Lung (tissue), 12 donors: Measurements from ENCODE around the gene CYB5A. TPM values are rescaled to one million over a fixed set of nuclear protein-coding genes. Genes with fewer than 3 reads are reported as not detected.
A peak's percentile ranks its signal among the peaks of the same experiment; 100 is the strongest.

ENCODE experiments used
- ATAC-seq: fragments of 200-7000 bp; cut with Tn5 transposase; one replicate; pipeline ENCODE4 v1.9.1; 2020; ENCODE audit warnings: moderate number of reproducible peaks; ENCODE audit not compliant: insufficient read depth, low FRiP score
- DNase-seq, 3 donors: peaks; one replicate each; pipeline ENCODE4 v3.0.0-alpha.2; 2013 to 2017
- H3K27ac ChIP-seq, 2 donors: one replicate each; pipeline ENCODE4 v1.5.1; 2013; ENCODE audit warnings: mild to moderate bottlenecking in 2 of 2, moderate library complexity in 2 of 2, control low read depth in 1 of 2, inconsistent platforms in 1 of 2, low read depth in 1 of 2, low read length in 1 of 2
- H3K27me3 ChIP-seq, 3 donors: one replicate each; pipeline ENCODE4 v1.5.1; 2013; ENCODE audit warnings: low read length in 2 of 3; ENCODE audit not compliant: control insufficient read depth in 3 of 3, insufficient read depth in 3 of 3
- H3K36me3 ChIP-seq, 4 donors: one replicate each; pipeline ENCODE4 v1.5.1; 2013; ENCODE audit warnings: low read length in 4 of 4, mild to moderate bottlenecking in 1 of 4, moderate library complexity in 1 of 4; ENCODE audit not compliant: control insufficient read depth in 4 of 4, insufficient read depth in 4 of 4
- H3K4me1 ChIP-seq, 5 donors: one replicate each; pipeline ENCODE4 v1.5.1; 2013; ENCODE audit warnings: low read length in 5 of 5, mild to moderate bottlenecking in 2 of 5, moderate library complexity in 1 of 5; ENCODE audit not compliant: control insufficient read depth in 5 of 5, insufficient read depth in 5 of 5
- H3K4me3 ChIP-seq: one replicate; pipeline ENCODE4 v1.5.1; 2013; ENCODE audit warnings: mild to moderate bottlenecking, control low read depth, moderate library complexity
- H3K9ac ChIP-seq, 2 donors: one replicate each; pipeline ENCODE4 v1.5.1; 2013; ENCODE audit warnings: low read length in 2 of 2, control low read depth in 1 of 2; ENCODE audit not compliant: insufficient read depth in 1 of 2
- H3K9me3 ChIP-seq, 4 donors: one replicate each; pipeline ENCODE4 v1.5.1; 2013; ENCODE audit warnings: low read length in 3 of 4, mild to moderate bottlenecking in 1 of 4, moderate library complexity in 1 of 4; ENCODE audit not compliant: control insufficient read depth in 4 of 4, insufficient read depth in 3 of 4
- CTCF ChIP-seq: IDR thresholded peaks from 2 replicates; pipeline ENCODE4 v1.5.1; 2012; ENCODE audit warnings: mild to moderate bottlenecking; ENCODE audit errors: control extremely low read depth, extremely low read depth
- WGBS, 2 donors: extraction: QIAGEN DNeasy Blood & Tissue Kit; methylation state at CpG; one replicate each; pipeline ENCODE4 v1.1.7; 2013; 5-methylcytosine and 5-hydroxymethylcytosine counted together
- polyA plus RNA-seq, 2 donors: library from polyadenylated mRNA; stranded (reverse); fragments of 200-250 nt; gene quantifications; one replicate each; pipeline ENCODE4 v1.2.1, GENCODE V29; 2013
- total RNA-seq, 2 donors: library from RNA; depleted of rRNA in 1 of 2; stranded (reverse); fragments of >200 nt in 1 of 2; gene quantifications; one replicate each; pipeline ENCODE4 v1.2.1, GENCODE V29; 2014 to 2021
- donor health status: control.
- donor health status: control.
- donor health status: Bipolar disorder and iron deficiency.
- donor health status: healthy.
- donor health status: DM: yes; HTN: yes; CAD: no.

Gene CYB5A
- total and polyA plus RNA-seq, 4 donors = 408 to 853 (median 522) TPM

GRCh38 chr18:74248595-74248994 lies 43.2 kb downstream of the CYB5A start:
- Histone ChIP-seq H3K27me3 (no peaks in the 10 kb centered on the region), H3K27ac (no peak overlapping the region), H3K36me3 (peaks cover 0 to 10% (median 7%) of the 10 kb centered on the region in 4 donors), H3K4me3 (no peak overlapping the region), H3K9me3 (no peaks in the 10 kb centered on the region), H3K4me1 (peaks cover 0 to 19% (median 13%) of the 10 kb centered on the region in 5 donors), H3K9ac (no peak overlapping the region)
- WGBS, 2 donors = 55 to 65% methylated on average over 4 of the region's 4 CpGs
- ATAC-seq (peak; percentile 56), DNase-seq (peak in 2 of 3 donors; percentile 25 to 56)
- no peak for TF ChIP-seq CTCF

GRCh38 chr18:74248189-74248588 lies 43.6 kb downstream of the CYB5A start:
- no peak overlapping the region for H3K4me3 ChIP-seq
- H3K27ac ChIP-seq = no peak overlapping the region
- WGBS, 2 donors = 85 to 94% methylated on average over 6 of the region's 6 CpGs
- ATAC-seq (no peak), DNase-seq (no peak)
- H3K36me3 ChIP-seq = peaks cover 0 to 10% (median 5%) of the 10 kb centered on the region in 4 donors
- no peaks in the 10 kb centered on the region for H3K9me3 ChIP-seq
- H3K27me3 ChIP-seq = no peaks in the 10 kb centered on the region
- no peak overlapping the region for H3K9ac ChIP-seq
- H3K4me1 ChIP-seq = peaks cover 0 to 19% (median 13%) of the 10 kb centered on the region in 5 donors
- no peak for TF ChIP-seq CTCF

GRCh38 chr18:74244554-74244953 lies 47.2 kb downstream of the CYB5A start:
- Histone ChIP-seq H3K4me1 (peaks cover 0 to 7% (median 0%) of the 10 kb centered on the region in 5 donors), H3K9me3 (no peaks in the 10 kb centered on the region), H3K27me3 (no peaks in the 10 kb centered on the region), H3K9ac (no peak overlapping the region), H3K4me3 (no peak overlapping the region), H3K27ac (no peak overlapping the region), H3K36me3 (no peaks in the 10 kb centered on the region)
- WGBS, 2 donors = 89 to 92% methylated on average over 2 of the region's 2 CpGs
- TF ChIP-seq CTCF = no peak
- no peak for DNase-seq
- ATAC-seq = no peak

- Histone ChIP-seq H3K4me3 (no peak overlapping the region), H3K27ac (no peak overlapping the region), H3K9me3 (no peaks in the 10 kb centered on the region), H3K4me1 (peaks cover 0 to 2% (median 0%) of the 10 kb centered on the region in 5 donors), H3K27me3 (no peaks in the 10 kb centered on the region), H3K9ac (no peak overlapping the region), H3K36me3 (no peaks in the 10 kb centered on the region)
- WGBS, 2 donors = 72 to 80% methylated on average over 4 of the region's 4 CpGs
- no peak for TF ChIP-seq CTCF
- ATAC-seq = no peak
- no peak for DNase-seq
Measured at GRCh38 chr18:74243127-74243526, 48.6 kb downstream of the CYB5A start.
